ENCODE measurements around the gene FOXP1. TPM values are rescaled to one million over a fixed set of nuclear protein-coding genes. Genes with fewer than 3 reads are reported as not detected.
"Not testable (repeated sequence)": the region's sequence is repeated elsewhere in the genome, so short reads cannot be mapped to it uniquely, and the experiment has no call there.

Gene FOXP1
- total and polyA plus RNA-seq, 4 donors, result 4.9 to 35.4 (median 32.0) TPM

DNA sequence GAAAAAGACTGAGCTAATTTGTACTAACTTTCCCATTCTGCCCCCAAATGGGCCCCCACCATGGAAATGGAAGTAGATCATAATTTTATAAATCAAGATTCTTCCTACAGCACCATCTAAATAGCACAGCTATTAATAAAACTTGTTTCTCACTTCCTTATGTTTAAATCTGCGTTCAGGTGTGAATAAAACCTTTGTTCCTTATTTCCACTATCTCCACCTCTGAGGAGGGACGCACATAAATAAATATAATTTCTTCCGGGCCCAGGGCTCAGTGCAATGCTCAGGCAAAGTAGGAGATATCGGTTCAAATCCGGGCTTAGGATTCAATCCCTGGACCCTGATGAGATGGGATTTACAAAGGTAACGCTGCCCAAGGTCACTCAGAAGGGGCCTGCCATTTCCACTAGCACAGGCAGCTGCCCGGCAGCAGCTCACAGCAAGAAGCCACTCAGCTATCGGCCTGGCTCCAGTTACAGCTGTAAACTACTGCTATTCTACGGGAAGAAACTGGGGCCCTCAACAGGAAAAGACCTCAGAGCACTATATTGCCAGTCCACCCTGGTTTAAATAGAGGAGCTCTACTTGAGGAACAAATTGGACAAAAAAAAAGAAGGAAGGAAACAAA lies 52.5 kb downstream of the FOXP1 start:
- no peak overlapping the region for H3K9ac ChIP-seq (ENCODE audit: low read depth in 1 of 2, low read length in 2 of 2)
- WGBS, result 90% methylated on average over 9 of the region's 9 CpGs
- H3K9me3 ChIP-seq (ENCODE audit: control insufficient read depth in 4 of 4, low read length in 3 of 4), result no peaks in the 10 kb centered on the region
- DNase-seq (ENCODE audit: low spot score), result no peak
- H3K36me3 ChIP-seq (ENCODE audit: control insufficient read depth in 4 of 4, insufficient read depth in 3 of 4, low read depth in 1 of 4, low read length in 3 of 4), result no peaks in the 10 kb centered on the region
- no peaks in the 10 kb centered on the region for H3K4me1 ChIP-seq (ENCODE audit: control insufficient read depth in 4 of 4, insufficient read depth in 4 of 4, low read length in 3 of 4)
- H3K4me3 ChIP-seq (ENCODE audit: low read depth in 1 of 3, low read length in 3 of 3), result no peak overlapping the region
- TF ChIP-seq EGR1 (IDR thresholded peaks at IDR 0.05; ENCODE audit: low read depth in 2 of 2) (no peak), FOXA2 (IDR thresholded peaks at IDR 0.05) (no peak), RXRA (IDR thresholded peaks at IDR 0.05) (no peak), HNF4G (IDR thresholded peaks at IDR 0.05) (no peak), GABPA (IDR thresholded peaks at IDR 0.05 in 1 of 2, conservative IDR thresholded peaks at IDR 0.05 in 1 of 2) (no peak), SP1 (IDR thresholded peaks at IDR 0.05) (no peak), JUND (IDR thresholded peaks at IDR 0.05) (no peak), YY1 (IDR thresholded peaks at IDR 0.05) (no peak), HNF4A (conservative IDR thresholded peaks at IDR 0.05) (no peak)
- TF ChIP-seq, protein P1, sequence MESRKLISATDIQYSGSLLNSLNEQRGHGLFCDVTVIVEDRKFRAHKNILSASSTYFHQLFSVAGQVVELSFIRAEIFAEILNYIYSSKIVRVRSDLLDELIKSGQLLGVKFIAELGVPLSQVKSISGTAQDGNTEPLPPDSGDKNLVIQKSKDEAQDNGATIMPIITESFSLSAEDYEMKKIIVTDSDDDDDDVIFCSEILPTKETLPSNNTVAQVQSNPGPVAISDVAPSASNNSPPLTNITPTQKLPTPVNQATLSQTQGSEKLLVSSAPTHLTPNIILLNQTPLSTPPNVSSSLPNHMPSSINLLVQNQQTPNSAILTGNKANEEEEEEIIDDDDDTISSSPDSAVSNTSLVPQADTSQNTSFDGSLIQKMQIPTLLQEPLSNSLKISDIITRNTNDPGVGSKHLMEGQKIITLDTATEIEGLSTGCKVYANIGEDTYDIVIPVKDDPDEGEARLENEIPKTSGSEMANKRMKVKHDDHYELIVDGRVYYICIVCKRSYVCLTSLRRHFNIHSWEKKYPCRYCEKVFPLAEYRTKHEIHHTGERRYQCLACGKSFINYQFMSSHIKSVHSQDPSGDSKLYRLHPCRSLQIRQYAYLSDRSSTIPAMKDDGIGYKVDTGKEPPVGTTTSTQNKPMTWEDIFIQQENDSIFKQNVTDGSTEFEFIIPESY (IDR thresholded peaks at IDR 0.05), result no peak
- TF ChIP-seq, protein P2, sequence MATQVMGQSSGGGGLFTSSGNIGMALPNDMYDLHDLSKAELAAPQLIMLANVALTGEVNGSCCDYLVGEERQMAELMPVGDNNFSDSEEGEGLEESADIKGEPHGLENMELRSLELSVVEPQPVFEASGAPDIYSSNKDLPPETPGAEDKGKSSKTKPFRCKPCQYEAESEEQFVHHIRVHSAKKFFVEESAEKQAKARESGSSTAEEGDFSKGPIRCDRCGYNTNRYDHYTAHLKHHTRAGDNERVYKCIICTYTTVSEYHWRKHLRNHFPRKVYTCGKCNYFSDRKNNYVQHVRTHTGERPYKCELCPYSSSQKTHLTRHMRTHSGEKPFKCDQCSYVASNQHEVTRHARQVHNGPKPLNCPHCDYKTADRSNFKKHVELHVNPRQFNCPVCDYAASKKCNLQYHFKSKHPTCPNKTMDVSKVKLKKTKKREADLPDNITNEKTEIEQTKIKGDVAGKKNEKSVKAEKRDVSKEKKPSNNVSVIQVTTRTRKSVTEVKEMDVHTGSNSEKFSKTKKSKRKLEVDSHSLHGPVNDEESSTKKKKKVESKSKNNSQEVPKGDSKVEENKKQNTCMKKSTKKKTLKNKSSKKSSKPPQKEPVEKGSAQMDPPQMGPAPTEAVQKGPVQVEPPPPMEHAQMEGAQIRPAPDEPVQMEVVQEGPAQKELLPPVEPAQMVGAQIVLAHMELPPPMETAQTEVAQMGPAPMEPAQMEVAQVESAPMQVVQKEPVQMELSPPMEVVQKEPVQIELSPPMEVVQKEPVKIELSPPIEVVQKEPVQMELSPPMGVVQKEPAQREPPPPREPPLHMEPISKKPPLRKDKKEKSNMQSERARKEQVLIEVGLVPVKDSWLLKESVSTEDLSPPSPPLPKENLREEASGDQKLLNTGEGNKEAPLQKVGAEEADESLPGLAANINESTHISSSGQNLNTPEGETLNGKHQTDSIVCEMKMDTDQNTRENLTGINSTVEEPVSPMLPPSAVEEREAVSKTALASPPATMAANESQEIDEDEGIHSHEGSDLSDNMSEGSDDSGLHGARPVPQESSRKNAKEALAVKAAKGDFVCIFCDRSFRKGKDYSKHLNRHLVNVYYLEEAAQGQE (IDR thresholded peaks at IDR 0.05), result no peak
- TF ChIP-seq, protein P3, sequence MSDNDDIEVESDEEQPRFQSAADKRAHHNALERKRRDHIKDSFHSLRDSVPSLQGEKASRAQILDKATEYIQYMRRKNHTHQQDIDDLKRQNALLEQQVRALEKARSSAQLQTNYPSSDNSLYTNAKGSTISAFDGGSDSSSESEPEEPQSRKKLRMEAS (IDR thresholded peaks at IDR 0.05), result no peak
- H3K27ac ChIP-seq (ENCODE audit: low read depth in 1 of 2, low read length in 2 of 2), result no peak overlapping the region
- no peaks in the 10 kb centered on the region for H3K27me3 ChIP-seq (ENCODE audit: control insufficient read depth in 4 of 4, insufficient read depth in 4 of 4, low read length in 3 of 4)

DNA sequence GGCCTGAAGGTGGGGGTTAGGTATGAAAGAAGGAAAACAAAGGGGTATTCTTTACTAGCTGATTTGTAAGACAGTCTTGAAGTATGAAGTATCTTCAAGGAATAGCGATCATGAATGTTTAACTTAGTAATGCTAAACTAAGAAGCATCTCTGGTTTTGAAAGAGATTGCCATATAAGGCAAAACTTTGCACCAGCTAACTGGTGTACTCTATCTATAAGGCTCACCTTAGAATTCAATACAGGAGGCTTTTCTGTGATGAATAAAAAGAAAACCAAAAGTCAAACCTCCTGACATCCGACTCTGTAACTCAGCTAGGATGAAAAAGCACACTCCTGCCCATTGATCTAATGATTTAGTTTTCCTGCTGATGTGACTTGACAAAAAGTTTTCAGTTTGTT lies 54.7 kb downstream of the FOXP1 start:
- H3K4me1 ChIP-seq (ENCODE audit: control insufficient read depth in 4 of 4, insufficient read depth in 4 of 4, low read length in 3 of 4), result no peaks in the 10 kb centered on the region
- no peaks in the 10 kb centered on the region for H3K27me3 ChIP-seq (ENCODE audit: control insufficient read depth in 4 of 4, insufficient read depth in 4 of 4, low read length in 3 of 4)
- TF ChIP-seq FOXA2 (IDR thresholded peaks at IDR 0.05) (no peak), YY1 (IDR thresholded peaks at IDR 0.05) (no peak), TAF1 (conservative IDR thresholded peaks at IDR 0.05) (no peak), SP1 (IDR thresholded peaks at IDR 0.05) (no peak), JUND (IDR thresholded peaks at IDR 0.05) (no peak), RXRA (IDR thresholded peaks at IDR 0.05) (no peak), RAD21 (IDR thresholded peaks at IDR 0.05) (no peak), NR2F2 (IDR thresholded peaks at IDR 0.05) (no peak), EGR1 (IDR thresholded peaks at IDR 0.05; ENCODE audit: low read depth in 2 of 2) (no peak)
- TF ChIP-seq, protein P3 (IDR thresholded peaks at IDR 0.05), result no peak
- TF ChIP-seq, protein P1 (IDR thresholded peaks at IDR 0.05), result no peak
- H3K27ac ChIP-seq (ENCODE audit: low read depth in 1 of 2, low read length in 2 of 2), result no peak overlapping the region
- H3K9ac ChIP-seq (ENCODE audit: low read depth in 1 of 2, low read length in 2 of 2), result no peak overlapping the region
- H3K4me3 ChIP-seq (ENCODE audit: low read depth in 1 of 3, low read length in 3 of 3), result no peak overlapping the region
- WGBS, result 90% methylated on average over 2 of the region's 2 CpGs
- no peak for DNase-seq (ENCODE audit: low spot score)
- no peaks in the 10 kb centered on the region for H3K36me3 ChIP-seq (ENCODE audit: control insufficient read depth in 4 of 4, insufficient read depth in 3 of 4, low read depth in 1 of 4, low read length in 3 of 4)
- H3K9me3 ChIP-seq (ENCODE audit: control insufficient read depth in 4 of 4, low read length in 3 of 4), result no peaks in the 10 kb centered on the region

DNA sequence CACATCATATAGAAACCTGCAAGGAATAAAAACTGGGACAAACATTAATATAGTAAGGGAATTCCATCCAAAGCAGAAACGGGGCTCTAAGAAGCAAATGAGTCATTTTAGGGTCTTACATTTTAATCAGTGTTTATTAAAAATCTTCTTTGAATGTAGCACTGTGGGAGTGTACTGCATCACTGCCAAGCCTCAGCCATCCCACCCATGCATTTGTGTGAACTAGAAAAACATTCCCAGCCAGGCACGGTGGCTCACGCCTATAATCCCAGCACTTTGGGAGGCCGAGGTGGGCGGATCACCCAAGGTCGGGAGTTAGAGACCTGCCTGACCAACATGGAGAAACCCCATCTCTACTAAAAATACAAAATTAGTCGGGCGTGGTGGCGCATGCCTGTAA lies 57.1 kb downstream of the FOXP1 start:
- DNase-seq (ENCODE audit: low spot score); H3K9ac ChIP-seq (ENCODE audit: low read depth in 1 of 2, low read length in 2 of 2); H3K9me3 ChIP-seq (ENCODE audit: control insufficient read depth in 4 of 4, low read length in 3 of 4); H3K4me3 ChIP-seq (ENCODE audit: low read depth in 1 of 3, low read length in 3 of 3); H3K4me1 ChIP-seq (ENCODE audit: control insufficient read depth in 4 of 4, insufficient read depth in 4 of 4, low read length in 3 of 4); H3K36me3 ChIP-seq (ENCODE audit: control insufficient read depth in 4 of 4, insufficient read depth in 3 of 4, low read depth in 1 of 4, low read length in 3 of 4); H3K27me3 ChIP-seq (ENCODE audit: control insufficient read depth in 4 of 4, insufficient read depth in 4 of 4, low read length in 3 of 4); H3K27ac ChIP-seq (ENCODE audit: low read depth in 1 of 2, low read length in 2 of 2): not testable (repeated sequence)
- WGBS, result 96% methylated on average over 9 of the region's 9 CpGs
